Omental fat pad (tissue), 4 donors: ENCODE data around the gene AFP. TPM values are rescaled to one million over a fixed set of nuclear protein-coding genes. Genes with fewer than 3 reads are reported as not detected.
"Not testable (repeated sequence)": the region's sequence is repeated elsewhere in the genome, so short reads cannot be mapped to it uniquely, and the experiment has no call there.

Experiments
- ATAC-seq: fragments of 150-250 bp; one replicate; pipeline ENCODE4 v1.9.1; 2016; ENCODE audit warnings: mild to moderate bottlenecking, moderate library complexity; ENCODE audit not compliant: low FRiP score
- DNase-seq: peaks from one replicate; pipeline ENCODE4 v3.0.0-alpha.2; 2019; ENCODE audit warnings: low spot score
- total RNA-seq, 4 donors: library from RNA; depleted of rRNA; stranded (reverse); fragments of >200 nt; gene quantifications; one replicate each; pipeline ENCODE4 v1.1.0, GENCODE V29; 2016
- TF ChIP-seq, protein P1 (sequence below), 3 donors: fragments of 450-650 bp; IDR thresholded peaks; one replicate each; pipeline ENCODE4 v1.5.1; 2016 to 2017; ENCODE audit warnings: antibody characterized with exemption in 3 of 3, mild to moderate bottlenecking in 3 of 3, moderate library complexity in 2 of 3

The AFP gene
- not detected for total RNA-seq

DNA sequence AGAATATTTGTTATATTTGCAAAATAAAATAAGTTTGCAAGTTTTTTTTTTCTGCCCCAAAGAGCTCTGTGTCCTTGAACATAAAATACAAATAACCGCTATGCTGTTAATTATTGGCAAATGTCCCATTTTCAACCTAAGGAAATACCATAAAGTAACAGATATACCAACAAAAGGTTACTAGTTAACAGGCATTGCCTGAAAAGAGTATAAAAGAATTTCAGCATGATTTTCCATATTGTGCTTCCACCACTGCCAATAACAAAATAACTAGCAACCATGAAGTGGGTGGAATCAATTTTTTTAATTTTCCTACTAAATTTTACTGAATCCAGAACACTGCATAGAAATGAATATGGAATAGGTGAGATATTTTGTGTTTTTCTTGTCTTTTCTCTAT, at the start of gene AFP:
Gene AFP, plus strand, starts transcription at position 238 of the 400 bp plus-strand sequence. Its CDS starts 42 bp downstream, at position 280.
- TF ChIP-seq, protein P1, sequence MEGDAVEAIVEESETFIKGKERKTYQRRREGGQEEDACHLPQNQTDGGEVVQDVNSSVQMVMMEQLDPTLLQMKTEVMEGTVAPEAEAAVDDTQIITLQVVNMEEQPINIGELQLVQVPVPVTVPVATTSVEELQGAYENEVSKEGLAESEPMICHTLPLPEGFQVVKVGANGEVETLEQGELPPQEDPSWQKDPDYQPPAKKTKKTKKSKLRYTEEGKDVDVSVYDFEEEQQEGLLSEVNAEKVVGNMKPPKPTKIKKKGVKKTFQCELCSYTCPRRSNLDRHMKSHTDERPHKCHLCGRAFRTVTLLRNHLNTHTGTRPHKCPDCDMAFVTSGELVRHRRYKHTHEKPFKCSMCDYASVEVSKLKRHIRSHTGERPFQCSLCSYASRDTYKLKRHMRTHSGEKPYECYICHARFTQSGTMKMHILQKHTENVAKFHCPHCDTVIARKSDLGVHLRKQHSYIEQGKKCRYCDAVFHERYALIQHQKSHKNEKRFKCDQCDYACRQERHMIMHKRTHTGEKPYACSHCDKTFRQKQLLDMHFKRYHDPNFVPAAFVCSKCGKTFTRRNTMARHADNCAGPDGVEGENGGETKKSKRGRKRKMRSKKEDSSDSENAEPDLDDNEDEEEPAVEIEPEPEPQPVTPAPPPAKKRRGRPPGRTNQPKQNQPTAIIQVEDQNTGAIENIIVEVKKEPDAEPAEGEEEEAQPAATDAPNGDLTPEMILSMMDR (IDR thresholded peaks at IDR 0.05): no peak
- no peak for ATAC-seq

DNA sequence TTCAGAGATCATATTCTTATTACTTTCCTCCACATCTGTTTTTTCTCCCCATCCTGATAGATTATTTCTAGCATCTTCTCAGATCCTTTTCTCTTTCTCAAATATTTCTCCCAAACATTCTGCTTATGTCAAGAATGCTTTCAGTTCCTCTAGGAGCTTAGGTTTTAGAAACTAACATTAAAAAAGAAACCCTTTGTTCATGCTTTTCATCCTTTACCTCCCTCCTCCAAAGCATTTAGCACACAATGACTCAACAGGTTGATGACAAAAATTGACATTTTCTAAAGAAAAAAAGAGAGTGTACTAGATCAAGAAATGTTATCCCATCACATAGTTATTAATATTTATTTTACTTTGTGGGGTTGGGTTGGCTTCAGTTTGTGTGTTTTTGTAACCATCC, 48.5 kb upstream of the AFP start:
- TF ChIP-seq, protein P1 (IDR thresholded peaks at IDR 0.05): no peak
- DNase-seq: no peak
- ATAC-seq: no peak

More for the DNA sequence above, at the start of gene AFP:
- no peak for DNase-seq

DNA sequence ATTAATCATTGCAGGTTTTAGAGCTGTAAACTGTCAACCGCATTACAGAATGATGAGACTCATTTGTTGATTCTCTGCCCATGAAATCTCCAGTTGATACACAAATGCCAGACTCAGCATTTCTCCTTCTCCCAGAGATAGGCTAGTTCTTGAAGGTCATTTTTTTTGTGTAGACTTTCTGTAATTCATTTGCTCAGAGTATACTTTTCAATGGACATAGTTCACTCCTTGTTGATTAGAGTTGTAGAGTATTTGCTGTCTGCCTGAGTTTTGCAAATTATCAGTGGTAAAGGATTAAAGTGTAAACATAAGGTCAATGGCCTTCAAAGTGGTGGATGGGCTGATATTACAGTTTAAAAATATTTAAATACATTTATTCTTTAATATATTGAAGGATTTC, 47.1 kb upstream of the AFP start:
- DNase-seq (no peak), ATAC-seq (no peak)
- TF ChIP-seq, protein P1 (IDR thresholded peaks at IDR 0.05): no peak

DNA sequence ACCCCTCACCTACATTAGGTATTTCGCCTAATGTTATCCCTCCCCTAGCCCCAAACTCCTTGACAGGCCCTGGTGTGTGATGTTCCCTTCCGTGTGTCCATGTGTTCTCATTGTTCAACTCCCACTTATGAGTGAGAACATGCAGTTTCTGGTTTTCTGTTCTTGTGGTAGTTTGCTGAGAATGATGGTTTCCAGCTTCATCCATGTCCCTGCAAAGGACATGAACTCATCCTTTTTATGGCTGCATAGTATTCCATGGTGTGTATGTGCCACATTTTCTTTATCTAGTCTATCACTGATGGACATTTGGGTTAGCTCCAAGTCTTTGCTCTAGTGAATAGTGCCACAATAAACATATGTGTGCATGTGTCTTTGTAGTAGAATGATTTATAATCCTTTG, 46.4 kb upstream of the AFP start:
- not testable (repeated sequence) for ATAC-seq, DNase-seq

DNA sequence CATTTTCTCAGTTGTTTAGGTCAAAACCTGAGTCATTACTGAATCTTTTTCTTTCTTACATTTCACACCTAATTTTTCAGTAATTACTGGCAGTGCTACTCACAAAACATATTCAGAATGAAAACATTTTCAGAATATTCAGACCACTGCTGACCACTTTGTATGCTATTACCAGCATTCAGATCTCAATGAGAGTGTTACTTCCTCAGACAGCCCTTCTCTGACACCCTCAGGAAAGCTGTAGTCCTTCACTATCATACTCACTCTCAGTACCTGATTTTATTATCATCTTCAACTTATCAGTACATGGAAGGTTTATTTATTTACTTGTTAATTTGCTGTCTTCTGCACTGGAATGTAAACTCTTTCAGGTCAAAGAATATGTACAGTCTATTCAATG, 44.2 kb upstream of the AFP start:
- no peak for ATAC-seq
- DNase-seq: no peak
- TF ChIP-seq, protein P1 (IDR thresholded peaks at IDR 0.05): no peak

DNA sequence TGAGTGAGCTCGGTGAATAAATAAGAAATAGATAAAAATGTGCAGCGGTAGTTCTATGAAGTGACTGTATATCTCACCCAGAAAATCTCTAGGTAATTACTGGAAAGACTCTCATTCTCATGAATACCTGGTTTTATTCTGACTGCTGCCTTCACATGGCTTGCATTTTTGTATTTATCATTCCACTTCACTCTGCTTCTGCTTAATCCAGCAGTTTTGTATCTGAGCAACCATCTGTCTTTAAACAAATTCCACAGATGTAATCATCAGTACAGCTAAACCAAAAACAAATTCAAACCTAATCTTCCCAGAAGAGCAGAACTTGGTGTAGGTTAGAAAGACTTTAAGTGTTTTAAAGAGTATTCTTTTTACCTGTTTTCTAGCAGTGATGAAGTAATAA, 43.1 kb upstream of the AFP start:
- TF ChIP-seq, protein P1 (IDR thresholded peaks at IDR 0.05): no peak
- ATAC-seq: no peak
- DNase-seq: no peak

DNA sequence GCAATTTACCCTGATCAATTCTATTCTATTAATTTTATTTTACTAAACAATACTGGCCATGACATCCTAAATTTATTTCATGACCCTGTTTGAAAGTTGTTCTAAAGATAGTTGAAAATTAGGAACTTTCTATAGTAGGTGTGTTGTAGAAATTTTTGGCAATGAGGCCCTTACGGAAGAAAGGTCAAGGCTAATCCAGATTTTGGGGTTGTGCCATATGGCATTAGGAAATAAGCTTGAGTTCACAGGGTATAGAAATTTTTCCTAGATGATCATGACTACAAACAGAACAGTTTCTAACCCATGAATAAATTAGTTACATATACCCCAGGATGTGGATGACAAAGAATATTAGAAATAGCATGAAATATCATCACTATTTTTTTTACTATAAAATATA, 39.7 kb upstream of the AFP start:
- ATAC-seq: no peak
- no peak for DNase-seq
- TF ChIP-seq, protein P1 (IDR thresholded peaks at IDR 0.05): no peak
